NCI-H1436 treated with DMSO at 0.1 percent for 48 hours (cell line): ENCODE results near the gene FANCC.
"Not testable (repeated sequence)": the region's sequence is repeated elsewhere in the genome, so short reads cannot be mapped to it uniquely, and the experiment has no call there.

ENCODE experiments used
- DNase-seq: peaks from one replicate; lab custom pipeline; 2025; lab: John Stamatoyannopoulos, UW

FANCC gene

GRCh38 chr9:95330720-95331404, 13.4 kb upstream of the FANCC start:
- no peak for DNase-seq

GRCh38 chr9:95329061-95329460, 11.6 kb upstream of the FANCC start:
- DNase-seq: not testable (repeated sequence)

GRCh38 chr9:95327239-95327865, 9.8 kb upstream of the FANCC start:
- no peak for DNase-seq

GRCh38 chr9:95325221-95325620, 7.7 kb upstream of the FANCC start:
- no peak for DNase-seq

GRCh38 chr9:95317893-95318211, 343 bp upstream of the FANCC start:
- DNase-seq: no peak

GRCh38 chr9:95316794-95317118, 753 bp downstream of the FANCC start:
- peak; percentile 67 for DNase-seq

GRCh38 chr9:95316274-95316673, 1.2 kb downstream of the FANCC start:
- peak; percentile 2 for DNase-seq

GRCh38 chr9:95315108-95315746, 2.3 kb downstream of the FANCC start:
- DNase-seq: no peak

- DNase-seq: peak; percentile 72
These were observed 4.5 kb downstream of the FANCC start for GRCh38 chr9:95313010-95313498.

- DNase-seq: no peak
These were observed 5.5 kb downstream of the FANCC start for GRCh38 chr9:95311961-95312360.

- DNase-seq: no peak
These were observed 10.0 kb downstream of the FANCC start for GRCh38 chr9:95307538-95307937.

- DNase-seq: no peak
These were observed 10.7 kb downstream of the FANCC start for GRCh38 chr9:95306819-95307218.

GRCh38 chr9:95305770-95306492, 11.6 kb downstream of the FANCC start:
- DNase-seq: no peak

GRCh38 chr9:95302479-95302878, 15.0 kb downstream of the FANCC start:
- DNase-seq: no peak

GRCh38 chr9:95297760-95298159, 19.7 kb downstream of the FANCC start:
- DNase-seq: no peak

GRCh38 chr9:95297316-95297715, 20.2 kb downstream of the FANCC start:
- no peak for DNase-seq

- no peak for DNase-seq
These were observed 20.7 kb downstream of the FANCC start for GRCh38 chr9:95296761-95297160.

- not testable (repeated sequence) for DNase-seq
These were observed 24.2 kb downstream of the FANCC start for GRCh38 chr9:95293296-95293695.

GRCh38 chr9:95292226-95292625, 25.3 kb downstream of the FANCC start:
- DNase-seq: no peak

GRCh38 chr9:95286151-95286550, 31.4 kb downstream of the FANCC start:
- no peak for DNase-seq

GRCh38 chr9:95285307-95285706, 32.2 kb downstream of the FANCC start:
- no peak for DNase-seq

- no peak for DNase-seq
These were observed 33.1 kb downstream of the FANCC start for GRCh38 chr9:95284162-95285080.
